T1000 (cell line): Measurements from ENCODE around the gene IQGAP2.

Experiments used
- DNase-seq: peaks from one replicate; lab custom pipeline; 2025; ENCODE audit warnings: mixed read lengths; lab: John Stamatoyannopoulos, UW

IQGAP2 gene

DNA sequence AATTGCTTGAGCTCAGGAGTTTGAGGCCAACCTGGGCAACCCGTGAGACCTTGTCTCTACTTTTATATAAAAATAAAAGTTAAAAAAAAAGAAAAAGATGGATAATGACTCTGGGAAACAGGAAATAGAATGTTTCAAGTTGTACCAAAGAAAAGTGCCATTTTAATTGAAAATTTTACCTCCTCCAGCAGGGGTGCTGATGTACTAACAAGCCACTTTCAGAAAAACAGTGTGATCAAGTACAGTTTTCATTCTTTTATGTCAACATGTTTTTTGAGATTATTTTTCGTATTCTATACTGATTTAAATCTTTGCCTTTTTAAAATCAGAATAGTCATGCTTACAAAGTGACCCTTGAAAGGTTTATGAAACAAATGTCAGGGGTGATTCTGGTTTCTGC is 343.6 kb downstream of the IQGAP2 start:
- no peak for DNase-seq

- no peak for DNase-seq
Measured at GRCh38 chr5:76747706-76748105, 344.6 kb downstream of the IQGAP2 start.

DNA sequence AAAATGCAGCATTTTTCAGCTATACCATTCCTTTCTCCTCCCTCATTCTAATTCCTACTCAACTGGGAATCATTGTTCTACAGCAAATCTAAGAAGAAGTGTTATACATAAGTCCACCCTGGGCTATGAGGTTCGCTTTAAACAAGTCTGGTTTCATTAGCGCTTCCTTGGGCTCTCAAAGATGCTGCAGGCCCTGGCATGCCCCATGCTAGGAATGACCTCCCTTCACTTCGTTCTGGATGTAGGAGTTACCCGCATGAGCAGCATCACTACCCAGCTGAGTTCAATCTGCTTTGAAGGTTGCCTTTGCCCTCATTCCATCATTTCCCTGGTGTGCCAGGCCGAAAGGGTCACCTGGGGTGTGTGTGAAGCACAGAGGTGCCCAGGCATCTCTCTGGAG is 348.2 kb downstream of the IQGAP2 start:
- DNase-seq: no peak

GRCh38 chr5:76754668-76755078 is 351.6 kb downstream of the IQGAP2 start:
- DNase-seq: no peak

- no peak for DNase-seq
Measured at GRCh38 chr5:76755779-76756637, 352.9 kb downstream of the IQGAP2 start.

DNA sequence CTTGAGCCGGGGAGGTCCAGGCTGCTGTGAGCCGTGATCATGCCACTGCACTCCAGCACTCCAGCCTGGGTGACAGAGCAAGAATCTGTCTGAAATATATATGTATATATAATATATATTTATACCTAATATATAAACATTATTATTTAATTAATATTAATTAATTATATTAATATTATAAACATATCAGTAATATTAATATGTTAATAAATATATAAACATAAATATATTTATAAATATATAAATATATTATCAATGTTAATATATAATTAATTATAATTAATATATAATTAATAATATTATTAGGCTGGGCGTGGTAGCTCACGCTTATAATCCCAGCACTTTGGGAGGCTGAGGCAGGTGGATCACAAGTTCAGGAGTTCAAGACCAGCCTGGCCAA is 354.0 kb downstream of the IQGAP2 start:
- DNase-seq: no peak
